GM10266 (cell line): Measurements from ENCODE around the gene ARFGAP1.

Experiments
- DNase-seq: peaks from one replicate; pipeline ENCODE4 v3.0.0; 2012; ENCODE audit errors: extremely low spot score
- CTCF ChIP-seq: IDR thresholded peaks from 2 replicates; pipeline ENCODE4 v1.5.1; 2012; ENCODE audit warnings: mild to moderate bottlenecking, low read depth; ENCODE audit not compliant: control insufficient read depth, insufficient read depth; ENCODE audit errors: missing control alignments

Gene ARFGAP1

GRCh38 chr20:63279931-63280330 is 7.3 kb downstream of the ARFGAP1 start:
- TF ChIP-seq CTCF, result no peak

GRCh38 chr20:63280371-63280770 is 7.8 kb downstream of the ARFGAP1 start:
- TF ChIP-seq CTCF, result no peak

More at GRCh38 chr20:63279931-63280330, 7.3 kb downstream of the ARFGAP1 start:
- DNase-seq, result no peak

GRCh38 chr20:63280929-63281545 is 8.4 kb downstream of the ARFGAP1 start:
- TF ChIP-seq CTCF, result peak; percentile 22
- no peak for DNase-seq

More at GRCh38 chr20:63280371-63280770, 7.8 kb downstream of the ARFGAP1 start:
- no peak for DNase-seq

GRCh38 chr20:63281742-63282665 is 9.4 kb downstream of the ARFGAP1 start:
- no peak for DNase-seq
- TF ChIP-seq CTCF, result no peak

- no peak for DNase-seq
- no peak for TF ChIP-seq CTCF
Measured at GRCh38 chr20:63282946-63283345, 10.3 kb downstream of the ARFGAP1 start.

GRCh38 chr20:63283397-63284082 is 10.9 kb downstream of the ARFGAP1 start:
- no peak for DNase-seq
- TF ChIP-seq CTCF, result no peak
